ENCODE results near the gene WDR20.
"Not testable (repeated sequence)": the region's sequence is repeated elsewhere in the genome, so short reads cannot be mapped to it uniquely, and the experiment has no call there.

The WDR20 gene

DNA sequence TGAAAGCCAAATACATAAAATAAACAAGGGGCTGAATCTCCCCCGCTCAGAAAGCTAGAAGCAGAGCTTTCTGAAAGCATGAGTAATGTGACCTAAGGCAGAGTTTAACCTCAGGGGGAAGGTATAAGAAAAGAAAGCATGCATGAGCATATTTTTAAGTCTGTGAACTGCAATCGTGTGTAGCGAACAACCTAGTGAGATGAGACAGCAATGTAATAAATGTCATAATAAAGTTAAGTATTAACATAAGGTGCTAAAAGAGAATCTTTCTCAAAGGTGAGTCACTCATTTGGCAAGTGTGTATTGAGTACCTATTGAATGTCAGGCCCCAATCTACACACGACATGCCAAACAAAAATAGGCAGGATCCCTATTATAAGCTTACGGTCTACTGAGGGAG, 14.2 kb upstream of the WDR20 start:
- Histone ChIP-seq H3K27ac (ENCODE audit: low read length) (no peak overlapping the region), H3K79me2 (ENCODE audit: insufficient read depth, low read length) (no peaks in the 10 kb centered on the region), H3K4me2 (ENCODE audit: insufficient read depth, low read length) (no peak overlapping the region), H3K9me3 (ENCODE audit: insufficient read depth, low read length, severe bottlenecking) (no peaks in the 10 kb centered on the region), H2AFZ (ENCODE audit: low read depth, low read length) (no peak overlapping the region), H3K9ac (ENCODE audit: low read depth, low read length) (no peak overlapping the region), H4K20me1 (ENCODE audit: insufficient read depth, low read length) (no peaks in the 10 kb centered on the region), H3K4me3 (ENCODE audit: low read depth in 1 of 2, low read length in 2 of 2) (no peak overlapping the region), H3K36me3 (ENCODE audit: insufficient read depth, low read length) (no peaks in the 10 kb centered on the region), H3K27me3 (ENCODE audit: insufficient read depth, low read length, poor library complexity) (no peaks in the 10 kb centered on the region), H3K4me1 (ENCODE audit: insufficient read depth, low read length) (no peaks in the 10 kb centered on the region)
- ATAC-seq (ENCODE audit: insufficient read depth, low read depth), result no peak
- TF ChIP-seq, protein P1, sequence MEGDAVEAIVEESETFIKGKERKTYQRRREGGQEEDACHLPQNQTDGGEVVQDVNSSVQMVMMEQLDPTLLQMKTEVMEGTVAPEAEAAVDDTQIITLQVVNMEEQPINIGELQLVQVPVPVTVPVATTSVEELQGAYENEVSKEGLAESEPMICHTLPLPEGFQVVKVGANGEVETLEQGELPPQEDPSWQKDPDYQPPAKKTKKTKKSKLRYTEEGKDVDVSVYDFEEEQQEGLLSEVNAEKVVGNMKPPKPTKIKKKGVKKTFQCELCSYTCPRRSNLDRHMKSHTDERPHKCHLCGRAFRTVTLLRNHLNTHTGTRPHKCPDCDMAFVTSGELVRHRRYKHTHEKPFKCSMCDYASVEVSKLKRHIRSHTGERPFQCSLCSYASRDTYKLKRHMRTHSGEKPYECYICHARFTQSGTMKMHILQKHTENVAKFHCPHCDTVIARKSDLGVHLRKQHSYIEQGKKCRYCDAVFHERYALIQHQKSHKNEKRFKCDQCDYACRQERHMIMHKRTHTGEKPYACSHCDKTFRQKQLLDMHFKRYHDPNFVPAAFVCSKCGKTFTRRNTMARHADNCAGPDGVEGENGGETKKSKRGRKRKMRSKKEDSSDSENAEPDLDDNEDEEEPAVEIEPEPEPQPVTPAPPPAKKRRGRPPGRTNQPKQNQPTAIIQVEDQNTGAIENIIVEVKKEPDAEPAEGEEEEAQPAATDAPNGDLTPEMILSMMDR (IDR thresholded peaks at IDR 0.05; ENCODE audit: borderline replicate concordance, extremely low read depth, low read length, poor library complexity, severe bottlenecking), result no peak
- no peak for TF ChIP-seq EZH2 (IDR thresholded peaks at IDR 0.05; ENCODE audit: borderline replicate concordance, low read depth, low read length, severe bottlenecking)
- no peak for DNase-seq

DNA sequence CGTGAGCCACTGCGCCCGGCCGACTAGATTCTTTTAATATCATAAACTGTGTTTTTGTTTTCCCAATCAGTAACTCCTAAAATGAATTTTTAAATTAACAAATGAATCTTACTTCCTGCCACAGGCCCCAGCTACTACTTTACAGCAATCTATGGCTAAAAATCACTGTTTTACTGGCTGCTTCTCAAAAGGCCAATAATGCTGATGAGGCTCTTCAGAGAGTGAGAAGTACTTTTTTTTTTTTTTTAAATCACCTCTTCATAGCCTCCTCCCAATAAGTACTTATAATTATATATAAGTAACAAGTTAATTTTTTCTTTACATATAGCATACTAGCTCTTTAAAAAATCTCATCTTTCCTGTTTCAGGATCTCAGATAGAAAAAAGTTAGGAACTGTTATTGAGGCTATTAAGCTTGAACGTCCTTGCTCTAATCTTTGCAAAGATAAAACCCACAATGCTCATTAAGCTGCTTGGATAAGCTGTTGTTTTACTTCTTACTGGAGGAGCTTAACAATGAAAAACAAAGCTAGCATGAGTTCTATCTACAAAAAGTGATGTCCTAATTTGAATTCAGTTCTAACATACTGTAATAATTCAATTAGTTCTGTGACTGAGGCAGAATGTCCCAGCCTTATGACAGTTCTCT, 12.8 kb upstream of the WDR20 start:
- Histone ChIP-seq H3K79me2 (ENCODE audit: insufficient read depth, low read length) (no peaks in the 10 kb centered on the region), H3K4me2 (ENCODE audit: insufficient read depth, low read length) (no peak overlapping the region), H3K4me1 (ENCODE audit: insufficient read depth, low read length) (no peaks in the 10 kb centered on the region), H3K4me3 (ENCODE audit: low read depth in 1 of 2, low read length in 2 of 2) (no peak overlapping the region), H3K9ac (ENCODE audit: low read depth, low read length) (no peak overlapping the region), H2AFZ (ENCODE audit: low read depth, low read length) (no peak overlapping the region), H4K20me1 (ENCODE audit: insufficient read depth, low read length) (no peaks in the 10 kb centered on the region), H3K27ac (ENCODE audit: low read length) (no peak overlapping the region), H3K36me3 (ENCODE audit: insufficient read depth, low read length) (no peaks in the 10 kb centered on the region), H3K27me3 (ENCODE audit: insufficient read depth, low read length, poor library complexity) (no peaks in the 10 kb centered on the region), H3K9me3 (ENCODE audit: insufficient read depth, low read length, severe bottlenecking) (no peaks in the 10 kb centered on the region)
- TF ChIP-seq EZH2 (IDR thresholded peaks at IDR 0.05; ENCODE audit: borderline replicate concordance, low read depth, low read length, severe bottlenecking), result no peak
- TF ChIP-seq, protein P1 (IDR thresholded peaks at IDR 0.05; ENCODE audit: borderline replicate concordance, extremely low read depth, low read length, poor library complexity, severe bottlenecking), result no peak
- ATAC-seq (ENCODE audit: insufficient read depth, low read depth) (no peak), DNase-seq (no peak)

DNA sequence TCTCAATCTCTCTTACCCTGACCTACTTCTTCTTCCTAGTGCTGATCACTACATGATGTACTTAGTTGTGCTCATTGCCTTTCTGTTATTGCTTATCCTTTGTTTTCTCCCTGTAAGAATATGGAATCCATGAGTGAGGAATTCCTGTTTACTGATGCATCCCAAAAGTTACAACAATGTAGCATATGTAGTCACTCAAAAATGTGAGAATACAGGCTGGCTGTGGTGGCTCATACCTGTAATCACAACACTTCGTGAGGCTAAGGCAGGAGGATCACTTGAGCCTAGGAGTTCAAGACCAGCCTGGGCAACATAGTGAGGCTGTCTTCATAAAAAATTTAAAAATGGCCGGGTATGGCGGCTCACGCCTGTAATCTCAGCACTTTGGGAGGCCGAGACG, 8.0 kb upstream of the WDR20 start:
- Histone ChIP-seq H3K4me1 (ENCODE audit: insufficient read depth, low read length) (no peaks in the 10 kb centered on the region), H3K36me3 (ENCODE audit: insufficient read depth, low read length) (no peaks in the 10 kb centered on the region), H2AFZ (ENCODE audit: low read depth, low read length) (no peak overlapping the region), H3K27ac (ENCODE audit: low read length) (no peak overlapping the region), H3K4me2 (ENCODE audit: insufficient read depth, low read length) (no peak overlapping the region), H3K79me2 (ENCODE audit: insufficient read depth, low read length) (no peaks in the 10 kb centered on the region), H3K9me3 (ENCODE audit: insufficient read depth, low read length, severe bottlenecking) (no peaks in the 10 kb centered on the region), H3K9ac (ENCODE audit: low read depth, low read length) (no peak overlapping the region), H3K27me3 (ENCODE audit: insufficient read depth, low read length, poor library complexity) (no peaks in the 10 kb centered on the region), H3K4me3 (ENCODE audit: low read depth in 1 of 2, low read length in 2 of 2) (no peak overlapping the region), H4K20me1 (ENCODE audit: insufficient read depth, low read length) (no peaks in the 10 kb centered on the region)
- DNase-seq, result no peak
- ATAC-seq (ENCODE audit: insufficient read depth, low read depth), result no peak
- TF ChIP-seq, protein P1 (IDR thresholded peaks at IDR 0.05; ENCODE audit: borderline replicate concordance, extremely low read depth, low read length, poor library complexity, severe bottlenecking), result no peak
- TF ChIP-seq EZH2 (IDR thresholded peaks at IDR 0.05; ENCODE audit: borderline replicate concordance, low read depth, low read length, severe bottlenecking), result no peak

DNA sequence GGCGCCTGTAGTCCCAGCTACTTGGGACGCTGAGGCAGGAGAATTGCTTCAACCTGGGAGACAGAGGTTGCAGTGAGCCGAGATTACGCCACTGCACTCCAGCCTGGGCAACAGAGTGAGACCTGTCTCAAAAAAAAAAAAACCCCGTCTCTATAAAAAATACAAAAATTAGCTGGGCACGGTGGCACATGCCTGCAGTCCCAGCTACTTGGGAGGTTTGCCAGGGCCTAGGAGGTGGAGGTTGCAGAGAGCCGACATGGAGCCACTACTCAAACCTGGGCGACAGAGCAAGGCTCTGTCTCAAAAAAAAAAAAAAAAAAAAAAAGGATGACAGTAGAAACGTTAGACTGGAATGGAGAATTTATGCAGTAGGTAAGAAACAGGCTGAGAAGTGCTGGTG, 5.7 kb upstream of the WDR20 start:
- ATAC-seq (ENCODE audit: insufficient read depth, low read depth); H3K4me3 ChIP-seq (ENCODE audit: low read depth in 1 of 2, low read length in 2 of 2); H3K4me2 ChIP-seq (ENCODE audit: insufficient read depth, low read length); H3K27ac ChIP-seq (ENCODE audit: low read length); H3K4me1 ChIP-seq (ENCODE audit: insufficient read depth, low read length); H3K9me3 ChIP-seq (ENCODE audit: insufficient read depth, low read length, severe bottlenecking); H2AFZ ChIP-seq (ENCODE audit: low read depth, low read length); H3K9ac ChIP-seq (ENCODE audit: low read depth, low read length); DNase-seq; H3K79me2 ChIP-seq (ENCODE audit: insufficient read depth, low read length); H3K27me3 ChIP-seq (ENCODE audit: insufficient read depth, low read length, poor library complexity); H3K36me3 ChIP-seq (ENCODE audit: insufficient read depth, low read length); H4K20me1 ChIP-seq (ENCODE audit: insufficient read depth, low read length): not testable (repeated sequence)

DNA sequence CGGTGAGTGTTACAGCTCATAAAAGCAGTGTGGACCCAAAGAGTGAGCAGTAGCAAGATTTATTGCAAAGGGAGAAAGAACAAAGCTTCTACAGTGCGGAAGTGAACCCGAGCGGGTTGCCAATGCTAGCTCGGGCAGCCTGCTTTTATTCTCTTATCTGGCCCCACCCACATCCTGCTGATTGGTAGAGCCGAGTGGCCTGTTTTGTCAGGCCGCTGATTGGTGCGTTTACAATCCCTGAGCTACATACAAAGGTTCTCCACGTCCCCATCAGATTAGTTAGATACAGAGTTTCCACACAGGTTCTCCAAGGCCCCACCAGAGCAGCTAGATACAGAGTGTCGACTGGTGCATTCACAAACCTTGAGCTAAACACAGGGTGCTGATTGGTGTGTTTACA, 5.0 kb upstream of the WDR20 start:
- H3K4me3 ChIP-seq (ENCODE audit: low read depth in 1 of 2, low read length in 2 of 2); H3K79me2 ChIP-seq (ENCODE audit: insufficient read depth, low read length); H3K27ac ChIP-seq (ENCODE audit: low read length); H3K9me3 ChIP-seq (ENCODE audit: insufficient read depth, low read length, severe bottlenecking); H3K4me2 ChIP-seq (ENCODE audit: insufficient read depth, low read length); H3K9ac ChIP-seq (ENCODE audit: low read depth, low read length); ATAC-seq (ENCODE audit: insufficient read depth, low read depth); H2AFZ ChIP-seq (ENCODE audit: low read depth, low read length); H4K20me1 ChIP-seq (ENCODE audit: insufficient read depth, low read length); H3K36me3 ChIP-seq (ENCODE audit: insufficient read depth, low read length); H3K27me3 ChIP-seq (ENCODE audit: insufficient read depth, low read length, poor library complexity): not testable (repeated sequence)
- peaks cover 11% of the 10 kb centered on the region for H3K4me1 ChIP-seq (ENCODE audit: insufficient read depth, low read length)
- DNase-seq, result peak; percentile 13

GRCh38 chr14:102135456-102135855, 4.2 kb upstream of the WDR20 start:
- not testable (repeated sequence) for H3K9ac ChIP-seq (ENCODE audit: low read depth, low read length); H3K4me3 ChIP-seq (ENCODE audit: low read depth in 1 of 2, low read length in 2 of 2); H3K4me2 ChIP-seq (ENCODE audit: insufficient read depth, low read length); H3K27ac ChIP-seq (ENCODE audit: low read length); DNase-seq; H3K9me3 ChIP-seq (ENCODE audit: insufficient read depth, low read length, severe bottlenecking); H3K36me3 ChIP-seq (ENCODE audit: insufficient read depth, low read length); H3K79me2 ChIP-seq (ENCODE audit: insufficient read depth, low read length); ATAC-seq (ENCODE audit: insufficient read depth, low read depth); H2AFZ ChIP-seq (ENCODE audit: low read depth, low read length); H4K20me1 ChIP-seq (ENCODE audit: insufficient read depth, low read length); H3K27me3 ChIP-seq (ENCODE audit: insufficient read depth, low read length, poor library complexity)
- peaks cover 11% of the 10 kb centered on the region for H3K4me1 ChIP-seq (ENCODE audit: insufficient read depth, low read length)
